HG03159 (cell line): ENCODE results near the gene COBLL1.

ENCODE experiments used
- ATAC-seq: cut with Tn5 transposase; IDR thresholded peaks from one replicate; pipeline ENCODE4 v1.9.1; 2021; ENCODE audit warnings: mild to moderate bottlenecking, moderate library complexity; ENCODE audit not compliant: unreplicated experiment

COBLL1 gene

GRCh38 chr2:164760179-164760578, 81.4 kb downstream of the COBLL1 start:
- no peak for ATAC-seq

GRCh38 chr2:164757934-164758695, 83.5 kb downstream of the COBLL1 start:
- ATAC-seq: no peak

- ATAC-seq: no peak
Measured at GRCh38 chr2:164756773-164757172, 84.8 kb downstream of the COBLL1 start.

GRCh38 chr2:164755952-164756351, 85.7 kb downstream of the COBLL1 start:
- ATAC-seq: no peak

- ATAC-seq: peak; percentile 59
Measured at GRCh38 chr2:164754157-164755093, 87.2 kb downstream of the COBLL1 start.

- ATAC-seq: no peak
Measured at GRCh38 chr2:164752956-164753355, 88.7 kb downstream of the COBLL1 start.

- no peak for ATAC-seq
Measured at GRCh38 chr2:164747783-164748433, 93.7 kb downstream of the COBLL1 start.

GRCh38 chr2:164747140-164747539, 94.5 kb downstream of the COBLL1 start:
- no peak for ATAC-seq

- no peak for ATAC-seq
Measured at GRCh38 chr2:164746713-164747112, 94.9 kb downstream of the COBLL1 start.

- ATAC-seq: no peak
Measured at GRCh38 chr2:164745012-164745797, 96.4 kb downstream of the COBLL1 start.

- ATAC-seq: no peak
Measured at GRCh38 chr2:164742738-164743317, 98.8 kb downstream of the COBLL1 start.

GRCh38 chr2:164739966-164740365, 101.7 kb downstream of the COBLL1 start:
- no peak for ATAC-seq

GRCh38 chr2:164737612-164738081, 104.0 kb downstream of the COBLL1 start:
- peak; percentile 78 for ATAC-seq

GRCh38 chr2:164735309-164735919, 106.2 kb downstream of the COBLL1 start:
- ATAC-seq: no peak

GRCh38 chr2:164734196-164734595, 107.4 kb downstream of the COBLL1 start:
- ATAC-seq: no peak

GRCh38 chr2:164725542-164725941, 116.1 kb downstream of the COBLL1 start:
- ATAC-seq: no peak

- no peak for ATAC-seq
Measured at GRCh38 chr2:164722616-164723338, 118.8 kb downstream of the COBLL1 start.

- no peak for ATAC-seq
Measured at GRCh38 chr2:164721430-164721829, 120.2 kb downstream of the COBLL1 start.
